ENCODE measurements around the gene TPST1.

The TPST1 gene

DNA sequence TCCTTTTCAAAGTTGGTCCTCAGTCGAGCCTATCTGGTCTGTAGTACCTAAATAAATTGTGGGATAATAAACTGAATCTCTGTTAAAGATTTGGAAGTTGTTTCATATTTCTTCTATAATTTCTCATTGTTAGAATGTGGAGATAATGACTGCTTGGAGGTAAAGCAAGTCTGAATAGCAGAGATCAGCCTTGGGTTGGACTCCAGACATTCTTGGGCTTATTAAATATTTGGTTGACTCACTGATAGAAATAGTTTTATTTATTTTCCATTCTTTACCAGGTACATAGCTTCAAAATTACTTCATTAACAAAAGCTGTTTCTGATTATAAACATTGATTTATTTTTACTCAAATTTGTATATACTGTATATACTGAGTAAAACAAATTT is 34.3 kb downstream of the TPST1 start:
- no peak for DNase-seq

DNA sequence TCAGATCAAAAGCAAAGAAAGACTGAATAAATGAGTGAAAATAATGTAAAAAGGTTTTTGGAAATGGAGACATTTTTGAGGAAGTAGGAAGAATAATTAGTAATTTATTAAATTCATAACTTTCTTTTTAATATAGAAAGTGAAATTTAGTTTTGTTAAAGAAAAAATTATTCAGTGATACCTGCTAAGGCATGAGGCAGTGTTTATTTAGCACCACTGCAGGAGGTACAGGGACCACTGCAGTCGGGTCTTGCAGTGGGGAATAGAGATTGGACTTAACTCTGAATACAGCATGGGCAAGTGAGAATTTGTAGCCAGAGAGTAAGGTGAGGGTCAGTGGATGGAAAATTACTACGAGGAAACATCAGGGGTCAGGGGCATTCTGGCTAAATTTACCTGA is 39.9 kb downstream of the TPST1 start:
- no peak for DNase-seq

DNA sequence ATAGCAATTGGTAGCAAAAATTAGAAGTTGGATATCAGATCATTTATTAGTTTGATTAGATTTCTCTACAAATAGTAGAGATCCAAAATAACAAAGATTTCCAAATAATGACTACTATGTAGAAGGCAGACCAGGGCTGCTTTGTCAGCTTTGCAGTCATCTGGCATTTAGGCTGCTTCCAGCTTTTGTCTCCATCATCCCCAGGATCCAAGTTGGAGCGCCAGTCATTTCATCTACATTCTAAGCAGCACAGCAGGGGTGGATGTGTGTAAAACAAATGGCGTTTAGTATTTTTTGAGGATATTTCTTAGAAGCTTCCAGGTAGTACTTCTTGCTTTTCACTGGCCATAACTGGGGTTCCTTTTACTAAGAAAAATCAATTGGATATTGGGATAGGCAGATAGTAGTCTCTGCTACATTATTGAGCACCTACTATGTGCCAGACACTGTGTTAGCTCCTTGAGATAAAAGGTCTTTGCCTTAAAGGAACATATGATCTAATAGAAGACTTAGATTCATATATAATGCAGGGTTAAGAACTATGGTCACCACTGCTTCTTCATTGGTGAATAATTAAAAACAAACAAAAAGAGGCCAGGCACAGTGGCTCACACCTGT is 41.5 kb downstream of the TPST1 start:
- DNase-seq, result no peak

GRCh38 chr7:66247380-66248078 is 42.4 kb downstream of the TPST1 start:
- DNase-seq, result no peak

GRCh38 chr7:66250711-66251110 is 45.6 kb downstream of the TPST1 start:
- DNase-seq, result no peak

DNA sequence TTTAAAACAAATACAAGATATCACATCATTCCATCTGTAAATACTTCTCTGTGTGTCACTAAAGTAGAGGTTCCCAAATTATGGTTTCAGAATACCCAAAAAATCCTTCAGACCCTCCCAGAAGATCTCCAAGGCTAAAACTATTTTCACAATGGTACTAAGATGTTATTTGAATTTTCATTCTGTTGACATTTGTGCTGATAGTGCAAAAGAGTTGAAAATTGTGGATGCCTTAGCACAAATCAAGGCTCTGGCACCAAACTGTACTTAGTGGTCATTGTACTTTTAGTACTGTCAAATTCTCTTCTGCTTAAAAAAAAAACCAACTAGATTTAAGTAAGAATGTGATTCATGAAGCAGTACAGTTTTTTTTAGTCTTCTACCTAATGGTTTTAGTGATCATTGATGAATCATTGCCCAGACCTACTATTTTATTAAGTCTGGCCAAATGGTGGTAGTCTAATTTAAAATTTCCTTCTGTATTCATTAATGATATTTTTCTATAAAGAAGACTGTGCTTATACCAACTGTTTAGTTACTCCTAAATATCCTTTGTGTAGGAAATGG is 50.5 kb downstream of the TPST1 start:
- DNase-seq, result no peak

GRCh38 chr7:66256281-66256680 is 51.1 kb downstream of the TPST1 start:
- DNase-seq, result no peak

- no peak for DNase-seq
Observed at GRCh38 chr7:66257481-66257880, 52.3 kb downstream of the TPST1 start.

DNA sequence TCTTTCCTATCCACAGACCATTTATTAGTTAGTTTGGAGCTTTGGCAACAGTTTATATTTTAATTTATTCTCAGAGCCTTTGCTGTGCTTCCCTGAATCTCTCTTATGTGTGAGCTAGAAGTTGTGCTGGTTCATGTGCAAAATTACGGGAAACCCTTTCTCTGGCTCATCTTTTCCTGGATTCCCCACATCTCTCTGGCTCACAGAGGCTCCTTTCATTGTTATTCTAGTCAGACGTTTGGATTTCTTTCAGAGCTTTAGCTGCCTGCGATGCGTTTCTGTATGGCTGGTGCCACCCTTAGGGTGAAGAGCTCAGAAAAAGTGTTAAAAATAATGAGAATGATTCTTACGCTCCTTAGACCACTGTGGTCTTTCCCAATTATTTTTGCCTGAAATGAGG is 53.3 kb downstream of the TPST1 start:
- DNase-seq, result no peak

DNA sequence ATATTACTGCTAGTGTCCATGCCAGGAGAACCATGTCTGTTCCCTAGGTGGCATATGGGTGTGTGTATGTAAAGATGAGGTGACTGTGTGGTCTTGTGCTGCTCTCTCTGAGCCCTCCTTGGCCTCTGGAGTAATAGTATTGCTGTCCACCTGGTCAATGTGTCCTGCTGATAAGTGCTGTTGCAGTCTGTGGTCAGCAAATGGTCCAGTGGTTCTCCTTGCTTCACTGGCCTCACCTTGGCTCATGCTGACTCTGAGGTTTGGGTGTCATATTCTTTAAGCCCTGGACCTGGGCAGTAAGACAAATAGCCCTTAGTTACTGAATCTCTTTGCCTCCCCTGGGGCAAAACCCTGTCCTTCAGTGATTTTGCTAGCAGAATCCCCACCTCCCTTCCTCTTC is 56.8 kb downstream of the TPST1 start:
- DNase-seq, result no peak

GRCh38 chr7:66263936-66264335 is 58.8 kb downstream of the TPST1 start:
- no peak for DNase-seq

DNA sequence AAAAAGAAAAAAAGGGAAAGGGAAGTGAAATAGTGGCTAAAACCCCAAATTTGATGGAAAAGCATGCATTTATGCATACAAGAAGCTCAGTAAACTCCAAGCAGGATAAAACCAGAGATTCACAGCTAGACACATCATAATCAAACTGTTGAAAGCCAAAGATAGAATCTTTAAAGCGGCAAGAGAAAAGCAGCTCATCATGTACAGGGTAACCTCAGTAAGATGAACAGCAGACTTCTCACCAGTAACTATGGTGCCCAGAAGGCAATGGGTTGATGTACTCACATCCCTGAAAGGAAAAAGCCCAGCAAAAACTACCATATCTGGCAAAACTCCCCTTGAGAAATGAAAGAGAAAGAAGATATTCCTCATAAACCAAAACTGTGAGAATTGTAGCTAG is 60.4 kb downstream of the TPST1 start:
- no peak for DNase-seq

GRCh38 chr7:66267249-66267648 is 62.1 kb downstream of the TPST1 start:
- no peak for DNase-seq

GRCh38 chr7:66269978-66270377 is 64.8 kb downstream of the TPST1 start:
- no peak for DNase-seq

- DNase-seq, result no peak
Observed at GRCh38 chr7:66272321-66272720, 67.2 kb downstream of the TPST1 start.

DNA sequence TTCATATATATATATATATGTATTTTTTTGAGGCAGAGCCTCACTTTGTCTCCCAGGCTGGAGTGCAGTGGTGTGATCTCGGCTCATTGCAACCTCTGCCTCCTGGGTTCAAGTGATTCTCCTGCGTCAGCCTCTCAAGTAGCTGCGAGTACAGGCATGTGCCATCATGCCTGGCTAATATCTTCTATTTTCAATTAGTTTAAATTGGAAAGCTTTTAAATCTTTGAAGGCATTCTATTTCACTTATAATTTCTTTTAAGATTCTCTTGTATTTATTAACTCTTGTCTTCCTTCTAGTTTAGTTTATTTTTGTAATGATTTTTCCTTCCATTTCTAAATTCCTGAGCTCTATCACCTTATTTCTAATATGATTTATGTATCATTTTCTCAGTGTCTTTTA is 71.2 kb downstream of the TPST1 start:
- DNase-seq, result no peak

DNA sequence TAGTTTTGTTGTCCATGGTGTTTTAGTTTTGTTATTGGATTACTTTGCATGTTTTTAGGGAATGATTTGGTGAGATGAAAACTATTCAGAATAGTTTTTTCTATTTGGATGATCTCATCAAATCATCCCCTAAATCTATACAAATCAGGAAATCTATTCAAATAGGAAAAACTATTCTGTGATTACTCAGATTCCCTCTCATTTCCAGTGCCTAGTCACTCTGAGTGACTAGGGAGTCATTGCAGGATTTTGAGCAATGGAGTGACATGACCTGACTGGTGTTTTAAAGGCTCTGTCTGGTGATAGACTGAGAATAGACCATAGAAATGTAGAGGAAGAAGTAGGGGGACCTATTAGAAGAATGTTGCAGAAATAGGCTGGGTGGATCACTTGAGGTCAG is 72.4 kb downstream of the TPST1 start:
- no peak for DNase-seq

- DNase-seq, result no peak
Observed at GRCh38 chr7:66279912-66280311, 74.8 kb downstream of the TPST1 start.

GRCh38 chr7:66281678-66282590 is 76.8 kb downstream of the TPST1 start:
- DNase-seq, result no peak

GRCh38 chr7:66282591-66282935 is 77.4 kb downstream of the TPST1 start:
- DNase-seq, result no peak

DNA sequence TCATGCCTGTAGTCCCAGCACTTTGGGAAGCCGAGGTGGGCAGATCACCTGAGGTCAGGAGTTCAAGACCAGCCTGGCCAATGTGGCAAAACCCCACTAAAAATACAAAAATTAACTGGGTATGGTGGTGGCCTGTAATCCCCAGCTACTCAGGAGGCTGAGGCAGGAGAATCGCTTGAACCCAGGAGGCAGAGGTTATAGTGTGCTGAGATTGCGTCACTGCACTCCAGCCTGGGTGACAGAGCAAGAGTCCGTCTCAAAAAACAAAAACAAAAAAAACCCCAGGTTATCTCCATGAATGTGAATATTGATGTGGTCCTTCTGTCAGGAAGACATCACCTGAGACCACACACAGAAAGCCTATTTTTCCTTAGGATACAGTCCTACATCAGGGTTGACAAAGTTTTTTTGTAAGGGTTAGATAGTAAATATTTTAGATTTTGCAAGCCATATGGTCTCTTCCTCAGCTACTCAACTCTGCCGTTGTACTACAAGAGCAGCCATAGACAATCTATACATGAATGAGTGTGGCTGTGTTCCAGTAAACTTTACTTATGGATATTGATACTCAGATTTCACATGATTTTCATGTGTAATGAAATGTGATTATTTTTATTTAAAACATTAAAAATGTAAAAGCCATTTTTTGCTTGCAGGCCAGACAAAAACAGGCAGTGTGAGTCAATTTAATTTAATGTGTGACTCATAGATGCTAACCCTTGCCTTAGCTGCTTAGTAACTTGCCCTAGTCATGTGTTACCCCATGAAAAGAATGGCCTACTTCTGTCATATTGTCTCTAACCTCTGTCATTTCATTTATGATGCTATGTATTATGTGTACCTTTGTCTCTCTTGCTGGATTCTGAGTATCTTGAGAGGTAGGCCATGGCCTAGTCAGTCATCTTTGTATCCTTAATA is 78.1 kb downstream of the TPST1 start:
- no peak for DNase-seq

- DNase-seq, result no peak
Observed at GRCh38 chr7:66296001-66296521, 90.9 kb downstream of the TPST1 start.

Measured in CD4-positive, alpha-beta T cell treated with Interleukin-6 for 4 hours (primary cell).